Measurements from ENCODE around the gene LUM.
A peak's percentile ranks its signal among the peaks of the same experiment; 100 is the strongest.

The LUM gene

DNA sequence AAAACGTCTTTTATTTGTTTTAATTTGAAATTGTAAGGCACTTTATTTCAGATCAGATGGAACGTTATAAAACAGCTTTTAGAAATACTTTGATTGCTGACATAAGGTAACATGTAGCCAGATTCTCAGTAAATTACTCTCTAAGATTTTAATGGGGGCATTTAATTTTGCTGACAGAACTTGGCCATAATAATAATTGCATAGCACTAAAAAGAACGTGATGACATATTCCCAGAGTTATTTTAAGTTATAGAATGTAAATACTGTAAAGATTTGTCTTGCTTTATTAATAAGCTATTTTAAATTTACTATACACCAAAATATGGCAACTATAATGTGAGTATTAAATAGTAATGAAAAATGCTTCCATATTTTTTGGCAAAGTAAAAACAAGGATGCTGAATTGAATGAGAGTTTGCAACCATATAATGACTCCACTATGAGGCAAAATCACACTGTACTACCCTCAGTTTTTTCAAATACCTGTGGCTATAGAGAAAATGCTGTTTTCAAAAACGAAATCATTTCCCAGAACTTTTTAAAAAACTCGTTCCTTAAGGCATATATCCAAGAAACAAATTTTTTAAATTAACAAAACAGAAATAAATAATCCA lies 876 bp downstream of the LUM start:
- Histone ChIP-seq H3K36me3 (ENCODE audit: control insufficient read depth in 1 of 2, insufficient read depth in 2 of 2, low read length in 2 of 2) (no peaks in the 10 kb centered on the region), H3K9me3 (ENCODE audit: control insufficient read depth in 1 of 2, low read length in 2 of 2) (no peaks in the 10 kb centered on the region), H3K4me1 (ENCODE audit: control insufficient read depth in 1 of 2, insufficient read depth in 2 of 2, low read length in 2 of 2) (no peaks in the 10 kb centered on the region), H3K27me3 (ENCODE audit: control insufficient read depth in 1 of 2, insufficient read depth in 2 of 2, low read length in 2 of 2) (no peaks in the 10 kb centered on the region), H3K4me3 (ENCODE audit: low read depth in 1 of 2, low read length in 2 of 2) (peak overlapping the region in 1 of 2 donors; percentile 7), H3K9ac (ENCODE audit: low read depth in 1 of 2, low read length in 2 of 2) (peak overlapping the region in 1 of 2 donors; percentile 2), H3K27ac (ENCODE audit: low read depth, low read length) (no peak overlapping the region)

DNA sequence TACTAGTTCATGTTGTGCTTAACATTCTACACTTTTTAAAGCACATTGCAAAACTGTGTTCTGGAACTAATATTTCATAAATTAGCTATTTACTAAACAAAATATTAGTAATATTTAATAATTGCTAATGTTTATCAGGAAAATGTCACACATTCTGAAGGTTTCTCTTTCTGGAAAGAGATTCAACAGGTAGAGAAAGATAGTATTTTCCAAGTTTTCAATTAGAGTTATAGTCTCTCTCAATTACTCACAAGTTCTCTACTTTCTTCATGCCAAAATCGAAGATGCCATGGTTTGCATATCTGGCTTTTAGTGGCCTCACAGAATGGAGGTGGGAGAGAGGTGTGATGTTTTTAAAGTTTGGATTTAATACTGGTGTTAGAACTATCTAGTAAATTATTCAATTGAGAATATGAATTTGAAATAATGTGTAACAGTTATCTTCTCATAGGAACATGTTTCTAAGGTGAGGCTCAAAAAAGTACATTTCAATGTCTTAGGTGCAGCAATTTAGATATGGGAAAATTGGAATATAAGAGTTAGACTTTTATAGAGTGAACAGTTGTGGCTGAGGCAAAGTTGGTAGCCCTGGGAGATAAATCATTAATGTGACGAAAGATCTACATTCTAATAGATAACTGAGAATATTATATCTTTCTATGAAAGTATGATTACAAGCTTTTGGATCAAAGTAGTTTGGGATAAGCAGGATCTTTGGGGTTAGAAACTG lies 1.5 kb downstream of the LUM start:
- no peaks in the 10 kb centered on the region for H3K36me3 ChIP-seq (ENCODE audit: control insufficient read depth in 1 of 2, insufficient read depth in 2 of 2, low read length in 2 of 2)
- peak overlapping the region in 1 of 2 donors; percentile 3 for H3K4me3 ChIP-seq (ENCODE audit: low read depth in 1 of 2, low read length in 2 of 2)
- no peak overlapping the region for H3K27ac ChIP-seq (ENCODE audit: low read depth, low read length)
- no peaks in the 10 kb centered on the region for H3K4me1 ChIP-seq (ENCODE audit: control insufficient read depth in 1 of 2, insufficient read depth in 2 of 2, low read length in 2 of 2)
- H3K27me3 ChIP-seq (ENCODE audit: control insufficient read depth in 1 of 2, insufficient read depth in 2 of 2, low read length in 2 of 2): no peaks in the 10 kb centered on the region
- no peaks in the 10 kb centered on the region for H3K9me3 ChIP-seq (ENCODE audit: control insufficient read depth in 1 of 2, low read length in 2 of 2)
- H3K9ac ChIP-seq (ENCODE audit: low read depth in 1 of 2, low read length in 2 of 2): peak overlapping the region in 1 of 2 donors; percentile 2

DNA sequence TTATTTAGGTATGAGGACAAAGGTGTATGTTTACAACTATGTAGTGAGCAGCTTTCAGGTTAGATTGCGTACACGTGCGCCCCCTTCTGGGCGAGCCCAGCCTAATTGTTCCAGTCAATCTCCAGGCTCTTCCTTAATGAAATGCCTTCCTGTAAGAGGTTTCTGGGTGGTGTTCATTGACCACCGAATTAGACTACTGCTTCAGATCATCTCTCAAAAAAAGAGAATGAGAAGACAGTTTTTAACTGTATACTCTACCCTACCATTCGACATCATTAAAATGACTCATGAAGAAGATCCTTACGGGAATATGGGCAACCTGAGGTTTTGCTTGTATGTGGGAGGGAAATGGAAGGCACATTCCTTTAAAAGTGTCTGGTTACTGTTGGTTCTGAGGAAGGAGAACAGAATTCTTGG lies 2.1 kb downstream of the LUM start:
- Histone ChIP-seq H3K4me1 (ENCODE audit: control insufficient read depth in 1 of 2, insufficient read depth in 2 of 2, low read length in 2 of 2) (no peaks in the 10 kb centered on the region), H3K9me3 (ENCODE audit: control insufficient read depth in 1 of 2, low read length in 2 of 2) (no peaks in the 10 kb centered on the region), H3K9ac (ENCODE audit: low read depth in 1 of 2, low read length in 2 of 2) (no peak overlapping the region), H3K4me3 (ENCODE audit: low read depth in 1 of 2, low read length in 2 of 2) (peak overlapping the region in 1 of 2 donors; percentile 3), H3K27me3 (ENCODE audit: control insufficient read depth in 1 of 2, insufficient read depth in 2 of 2, low read length in 2 of 2) (no peaks in the 10 kb centered on the region), H3K36me3 (ENCODE audit: control insufficient read depth in 1 of 2, insufficient read depth in 2 of 2, low read length in 2 of 2) (no peaks in the 10 kb centered on the region), H3K27ac (ENCODE audit: low read depth, low read length) (no peak overlapping the region)

DNA sequence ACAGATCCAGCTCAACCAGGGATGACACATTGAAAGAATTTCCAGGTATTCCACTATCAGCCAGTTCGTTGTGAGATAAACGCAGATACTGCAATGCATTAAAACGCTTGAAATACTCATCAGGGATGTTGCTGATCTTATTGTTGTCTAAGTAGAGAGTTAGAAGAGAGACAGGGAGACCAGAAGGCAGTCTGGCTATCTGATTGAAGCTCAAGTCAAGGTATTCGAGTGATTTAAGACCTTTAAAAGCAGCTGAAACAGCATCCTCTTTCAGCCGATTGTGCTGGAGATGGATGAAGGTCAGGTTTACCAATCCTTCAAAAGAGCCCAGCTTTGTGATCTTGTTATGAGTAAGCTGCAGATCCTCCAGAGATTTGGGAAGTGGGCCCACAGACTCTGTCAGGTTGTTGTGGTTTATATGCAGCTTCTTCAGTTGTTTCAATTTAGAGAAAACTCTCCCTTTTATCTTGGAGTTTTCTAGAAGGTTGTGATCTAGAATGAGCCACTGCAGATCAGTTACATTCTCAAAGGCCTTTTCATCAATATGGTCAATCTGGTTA lies 3.0 kb downstream of the LUM start:
- Histone ChIP-seq H3K36me3 (ENCODE audit: control insufficient read depth in 1 of 2, insufficient read depth in 2 of 2, low read length in 2 of 2) (no peaks in the 10 kb centered on the region), H3K27me3 (ENCODE audit: control insufficient read depth in 1 of 2, insufficient read depth in 2 of 2, low read length in 2 of 2) (no peaks in the 10 kb centered on the region), H3K4me1 (ENCODE audit: control insufficient read depth in 1 of 2, insufficient read depth in 2 of 2, low read length in 2 of 2) (no peaks in the 10 kb centered on the region), H3K27ac (ENCODE audit: low read depth, low read length) (no peak overlapping the region), H3K4me3 (ENCODE audit: low read depth in 1 of 2, low read length in 2 of 2) (no peak overlapping the region), H3K9me3 (ENCODE audit: control insufficient read depth in 1 of 2, low read length in 2 of 2) (no peaks in the 10 kb centered on the region), H3K9ac (ENCODE audit: low read depth in 1 of 2, low read length in 2 of 2) (no peak overlapping the region)

DNA sequence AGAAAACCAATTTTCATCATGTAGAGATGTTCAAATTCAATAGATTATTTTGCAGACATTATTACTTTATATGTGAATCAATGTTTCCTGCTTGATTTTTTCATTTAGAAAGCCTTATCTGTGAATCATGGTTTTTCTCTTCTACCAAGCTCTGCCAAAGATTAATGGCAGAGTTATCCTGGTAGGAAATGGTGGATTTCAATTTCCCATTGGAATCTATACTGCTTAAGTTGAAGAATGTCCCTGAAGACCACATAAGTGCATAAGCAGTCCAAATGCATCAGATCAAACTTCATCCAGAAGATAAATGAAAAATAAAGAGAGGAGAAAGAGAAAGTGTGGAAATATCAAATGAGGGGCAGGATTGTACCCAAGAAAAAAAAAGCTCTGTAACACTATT lies 5.0 kb downstream of the LUM start:
- Histone ChIP-seq H3K4me3 (ENCODE audit: low read depth in 1 of 2, low read length in 2 of 2) (no peak overlapping the region), H3K9ac (ENCODE audit: low read depth in 1 of 2, low read length in 2 of 2) (no peak overlapping the region), H3K4me1 (ENCODE audit: control insufficient read depth in 1 of 2, insufficient read depth in 2 of 2, low read length in 2 of 2) (no peaks in the 10 kb centered on the region), H3K27me3 (ENCODE audit: control insufficient read depth in 1 of 2, insufficient read depth in 2 of 2, low read length in 2 of 2) (no peaks in the 10 kb centered on the region), H3K27ac (ENCODE audit: low read depth, low read length) (no peak overlapping the region), H3K9me3 (ENCODE audit: control insufficient read depth in 1 of 2, low read length in 2 of 2) (no peaks in the 10 kb centered on the region), H3K36me3 (ENCODE audit: control insufficient read depth in 1 of 2, insufficient read depth in 2 of 2, low read length in 2 of 2) (no peaks in the 10 kb centered on the region)

DNA sequence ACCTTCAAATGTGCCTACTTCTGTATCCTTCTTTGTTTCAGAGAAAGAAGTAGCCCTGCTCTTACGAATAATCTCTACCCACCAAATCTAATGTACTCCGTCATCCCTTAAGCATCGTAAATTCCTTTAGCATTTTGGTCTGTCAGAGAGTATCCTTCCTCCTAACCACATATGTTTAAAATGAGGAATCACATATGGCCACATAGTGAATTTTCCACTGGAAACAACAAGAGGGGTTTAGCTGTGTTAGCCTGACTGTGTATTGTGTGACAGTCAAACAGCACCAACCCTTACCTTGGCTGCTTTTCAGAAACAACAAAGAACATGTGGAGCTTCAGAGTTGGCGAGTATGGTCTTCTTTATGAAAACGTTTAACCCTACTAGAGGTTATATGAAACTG lies 5.5 kb downstream of the LUM start:
- Histone ChIP-seq H3K36me3 (ENCODE audit: control insufficient read depth in 1 of 2, insufficient read depth in 2 of 2, low read length in 2 of 2) (no peaks in the 10 kb centered on the region), H3K9me3 (ENCODE audit: control insufficient read depth in 1 of 2, low read length in 2 of 2) (no peaks in the 10 kb centered on the region), H3K4me3 (ENCODE audit: low read depth in 1 of 2, low read length in 2 of 2) (no peak overlapping the region), H3K27me3 (ENCODE audit: control insufficient read depth in 1 of 2, insufficient read depth in 2 of 2, low read length in 2 of 2) (no peaks in the 10 kb centered on the region), H3K9ac (ENCODE audit: low read depth in 1 of 2, low read length in 2 of 2) (no peak overlapping the region), H3K27ac (ENCODE audit: low read depth, low read length) (no peak overlapping the region), H3K4me1 (ENCODE audit: control insufficient read depth in 1 of 2, insufficient read depth in 2 of 2, low read length in 2 of 2) (no peaks in the 10 kb centered on the region)

DNA sequence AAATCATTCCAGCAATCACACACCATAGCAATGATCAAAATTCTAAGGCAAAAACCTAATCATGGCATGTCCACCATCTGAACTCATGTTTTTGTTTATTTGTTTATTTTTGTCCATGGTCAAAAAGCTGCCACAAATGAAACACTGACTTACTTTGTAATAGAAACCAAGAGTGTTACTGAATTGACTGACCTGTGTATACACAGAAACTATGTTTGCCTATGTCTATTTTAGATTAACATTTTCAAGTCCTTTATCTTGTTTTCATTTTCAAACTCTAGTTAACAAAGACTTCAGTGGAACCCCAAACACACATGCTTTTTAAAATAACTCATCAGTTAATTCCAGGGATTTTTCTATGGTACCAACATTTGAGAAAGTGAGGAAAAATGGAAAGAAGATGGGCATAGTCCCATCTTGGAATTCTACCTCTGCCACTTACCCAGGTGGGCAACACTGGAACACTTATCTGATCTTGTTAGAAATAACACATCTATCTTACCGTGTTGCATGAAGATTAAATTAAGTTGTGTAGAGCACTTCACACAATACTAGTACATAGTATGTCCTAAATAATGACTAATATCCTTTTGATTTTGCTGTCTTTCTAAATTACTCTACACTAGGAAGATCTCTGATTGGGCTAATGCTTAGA lies 6.4 kb downstream of the LUM start:
- Histone ChIP-seq H3K4me3 (ENCODE audit: low read depth in 1 of 2, low read length in 2 of 2) (no peak overlapping the region), H3K27me3 (ENCODE audit: control insufficient read depth in 1 of 2, insufficient read depth in 2 of 2, low read length in 2 of 2) (no peaks in the 10 kb centered on the region), H3K9me3 (ENCODE audit: control insufficient read depth in 1 of 2, low read length in 2 of 2) (no peaks in the 10 kb centered on the region), H3K27ac (ENCODE audit: low read depth, low read length) (no peak overlapping the region), H3K36me3 (ENCODE audit: control insufficient read depth in 1 of 2, insufficient read depth in 2 of 2, low read length in 2 of 2) (no peaks in the 10 kb centered on the region), H3K9ac (ENCODE audit: low read depth in 1 of 2, low read length in 2 of 2) (no peak overlapping the region), H3K4me1 (ENCODE audit: control insufficient read depth in 1 of 2, insufficient read depth in 2 of 2, low read length in 2 of 2) (no peaks in the 10 kb centered on the region)

DNA sequence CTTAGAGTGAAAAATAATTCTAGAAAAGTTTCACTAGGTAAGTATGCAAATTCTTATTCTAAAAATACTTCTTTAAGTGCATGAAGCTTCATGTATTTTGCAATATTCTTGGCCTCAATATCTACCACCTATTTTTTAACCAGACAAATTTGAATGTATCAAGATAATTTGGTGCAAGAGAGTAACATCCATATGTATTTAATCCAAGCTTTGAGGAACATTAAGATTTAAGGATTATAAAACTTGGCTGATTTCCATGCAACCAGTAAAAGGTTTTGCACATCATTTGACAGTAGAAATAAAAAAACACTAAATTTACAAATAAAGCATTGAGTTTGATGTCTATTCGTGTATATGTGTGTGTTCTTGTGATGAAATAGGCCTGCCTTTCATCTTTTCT lies 7.7 kb downstream of the LUM start:
- no peaks in the 10 kb centered on the region for H3K9me3 ChIP-seq (ENCODE audit: control insufficient read depth in 1 of 2, low read length in 2 of 2)
- H3K27me3 ChIP-seq (ENCODE audit: control insufficient read depth in 1 of 2, insufficient read depth in 2 of 2, low read length in 2 of 2): no peaks in the 10 kb centered on the region
- H3K4me1 ChIP-seq (ENCODE audit: control insufficient read depth in 1 of 2, insufficient read depth in 2 of 2, low read length in 2 of 2): peaks cover 0 to 4% of the 10 kb centered on the region in 2 donors
- no peak overlapping the region for H3K27ac ChIP-seq (ENCODE audit: low read depth, low read length)
- H3K9ac ChIP-seq (ENCODE audit: low read depth in 1 of 2, low read length in 2 of 2): no peak overlapping the region
- H3K36me3 ChIP-seq (ENCODE audit: control insufficient read depth in 1 of 2, insufficient read depth in 2 of 2, low read length in 2 of 2): no peaks in the 10 kb centered on the region
- no peak overlapping the region for H3K4me3 ChIP-seq (ENCODE audit: low read depth in 1 of 2, low read length in 2 of 2)

DNA sequence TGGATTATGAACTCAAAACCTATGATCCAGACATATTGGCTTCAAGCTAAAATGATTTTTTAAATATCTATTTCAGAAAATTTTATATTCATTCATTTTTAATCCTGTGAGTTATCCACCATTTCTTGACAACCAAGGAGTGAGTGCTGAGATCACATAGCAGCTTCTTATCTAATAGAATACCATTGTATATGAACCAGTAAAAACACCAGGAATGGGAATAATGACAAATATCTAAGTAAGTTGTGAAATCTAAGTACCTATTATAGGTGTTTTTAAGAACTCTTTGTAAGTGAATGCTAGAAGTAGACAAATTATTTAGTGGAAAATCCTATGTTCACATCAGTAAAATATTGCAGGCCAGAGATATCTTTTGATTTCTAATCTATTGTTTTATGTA lies 8.2 kb downstream of the LUM start:
- H3K27me3 ChIP-seq (ENCODE audit: control insufficient read depth in 1 of 2, insufficient read depth in 2 of 2, low read length in 2 of 2): no peaks in the 10 kb centered on the region
- peaks cover 0 to 4% of the 10 kb centered on the region in 2 donors for H3K4me1 ChIP-seq (ENCODE audit: control insufficient read depth in 1 of 2, insufficient read depth in 2 of 2, low read length in 2 of 2)
- no peak overlapping the region for H3K9ac ChIP-seq (ENCODE audit: low read depth in 1 of 2, low read length in 2 of 2)
- H3K4me3 ChIP-seq (ENCODE audit: low read depth in 1 of 2, low read length in 2 of 2): no peak overlapping the region
- no peaks in the 10 kb centered on the region for H3K36me3 ChIP-seq (ENCODE audit: control insufficient read depth in 1 of 2, insufficient read depth in 2 of 2, low read length in 2 of 2)
- no peaks in the 10 kb centered on the region for H3K9me3 ChIP-seq (ENCODE audit: control insufficient read depth in 1 of 2, low read length in 2 of 2)
- no peak overlapping the region for H3K27ac ChIP-seq (ENCODE audit: low read depth, low read length)

DNA sequence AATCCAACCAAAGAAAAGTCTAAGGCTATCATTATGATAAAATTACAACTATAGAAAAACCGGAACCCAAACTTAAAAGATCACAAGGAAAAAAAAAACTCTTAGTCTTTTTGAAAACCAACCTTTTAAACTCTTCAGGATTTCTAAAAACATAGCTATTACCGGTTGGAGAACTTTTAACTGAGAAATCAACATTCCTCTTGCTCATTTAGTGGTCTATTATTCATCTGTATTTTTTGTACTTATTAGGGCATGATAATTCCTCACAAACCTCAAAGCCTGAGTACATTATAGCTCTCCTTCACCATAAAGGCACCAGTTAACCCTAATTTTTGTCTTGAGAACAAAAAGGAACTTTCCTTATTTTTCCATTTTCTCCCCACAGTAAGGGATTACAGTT lies 10.4 kb downstream of the LUM start:
- Histone ChIP-seq H3K4me1 (ENCODE audit: control insufficient read depth in 1 of 2, insufficient read depth in 2 of 2, low read length in 2 of 2) (peaks cover 0 to 4% of the 10 kb centered on the region in 2 donors), H3K9me3 (ENCODE audit: control insufficient read depth in 1 of 2, low read length in 2 of 2) (no peaks in the 10 kb centered on the region), H3K36me3 (ENCODE audit: control insufficient read depth in 1 of 2, insufficient read depth in 2 of 2, low read length in 2 of 2) (no peaks in the 10 kb centered on the region), H3K9ac (ENCODE audit: low read depth in 1 of 2, low read length in 2 of 2) (no peak overlapping the region), H3K27ac (ENCODE audit: low read depth, low read length) (no peak overlapping the region), H3K4me3 (ENCODE audit: low read depth in 1 of 2, low read length in 2 of 2) (no peak overlapping the region), H3K27me3 (ENCODE audit: control insufficient read depth in 1 of 2, insufficient read depth in 2 of 2, low read length in 2 of 2) (no peaks in the 10 kb centered on the region)

All from duodenal mucosa (tissue), 2 donors.